Omental fat pad (tissue), 4 donors: ENCODE measurements around the gene LRFN5. TPM values are rescaled to one million over a fixed set of nuclear protein-coding genes. Genes with fewer than 3 reads are reported as not detected.

Source experiments
- ATAC-seq: fragments of 150-250 bp; one replicate; pipeline ENCODE4 v1.9.1; 2016; ENCODE audit warnings: mild to moderate bottlenecking, moderate library complexity; ENCODE audit not compliant: low FRiP score
- DNase-seq: peaks from one replicate; pipeline ENCODE4 v3.0.0-alpha.2; 2019; ENCODE audit warnings: low spot score
- total RNA-seq, 4 donors: library from RNA; depleted of rRNA; stranded (reverse); fragments of >200 nt; gene quantifications; one replicate each; pipeline ENCODE4 v1.1.0, GENCODE V29; 2016
- TF ChIP-seq, protein P1 (sequence below), 3 donors: fragments of 450-650 bp; IDR thresholded peaks; one replicate each; pipeline ENCODE4 v1.5.1; 2016 to 2017; ENCODE audit warnings: antibody characterized with exemption in 3 of 3, mild to moderate bottlenecking in 3 of 3, moderate library complexity in 2 of 3

The LRFN5 gene
- total RNA-seq, 4 donors from 2014 or later: 2.4 to 7.3 (median 6.0) TPM

DNA sequence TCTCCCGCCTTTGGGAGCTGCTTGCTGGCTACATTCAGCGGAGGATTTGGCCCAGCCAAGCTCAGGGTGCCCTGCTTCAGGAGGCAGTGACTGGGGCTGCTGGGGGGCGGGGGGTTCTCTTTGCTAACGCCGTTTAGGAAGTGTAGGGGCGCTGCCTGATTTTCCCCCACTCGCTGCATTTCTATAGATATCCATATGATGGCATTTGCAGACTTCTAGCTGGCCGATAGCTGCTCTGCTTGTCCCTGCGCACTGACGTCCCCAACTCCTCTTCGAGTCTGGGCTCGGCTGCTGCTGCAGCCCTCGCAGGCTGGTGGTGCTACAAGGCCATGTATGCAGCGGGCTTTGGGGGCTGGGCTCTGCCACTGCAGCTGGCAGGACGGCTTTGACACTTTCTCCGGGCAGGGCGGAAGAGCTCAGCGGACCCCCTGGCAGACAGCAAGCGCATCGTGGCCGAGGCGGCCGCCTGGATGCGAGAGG lies 3.1 kb downstream of the LRFN5 start:
- no peak for ATAC-seq
- TF ChIP-seq, protein P1, sequence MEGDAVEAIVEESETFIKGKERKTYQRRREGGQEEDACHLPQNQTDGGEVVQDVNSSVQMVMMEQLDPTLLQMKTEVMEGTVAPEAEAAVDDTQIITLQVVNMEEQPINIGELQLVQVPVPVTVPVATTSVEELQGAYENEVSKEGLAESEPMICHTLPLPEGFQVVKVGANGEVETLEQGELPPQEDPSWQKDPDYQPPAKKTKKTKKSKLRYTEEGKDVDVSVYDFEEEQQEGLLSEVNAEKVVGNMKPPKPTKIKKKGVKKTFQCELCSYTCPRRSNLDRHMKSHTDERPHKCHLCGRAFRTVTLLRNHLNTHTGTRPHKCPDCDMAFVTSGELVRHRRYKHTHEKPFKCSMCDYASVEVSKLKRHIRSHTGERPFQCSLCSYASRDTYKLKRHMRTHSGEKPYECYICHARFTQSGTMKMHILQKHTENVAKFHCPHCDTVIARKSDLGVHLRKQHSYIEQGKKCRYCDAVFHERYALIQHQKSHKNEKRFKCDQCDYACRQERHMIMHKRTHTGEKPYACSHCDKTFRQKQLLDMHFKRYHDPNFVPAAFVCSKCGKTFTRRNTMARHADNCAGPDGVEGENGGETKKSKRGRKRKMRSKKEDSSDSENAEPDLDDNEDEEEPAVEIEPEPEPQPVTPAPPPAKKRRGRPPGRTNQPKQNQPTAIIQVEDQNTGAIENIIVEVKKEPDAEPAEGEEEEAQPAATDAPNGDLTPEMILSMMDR (IDR thresholded peaks at IDR 0.05): no peak
- DNase-seq: no peak

DNA sequence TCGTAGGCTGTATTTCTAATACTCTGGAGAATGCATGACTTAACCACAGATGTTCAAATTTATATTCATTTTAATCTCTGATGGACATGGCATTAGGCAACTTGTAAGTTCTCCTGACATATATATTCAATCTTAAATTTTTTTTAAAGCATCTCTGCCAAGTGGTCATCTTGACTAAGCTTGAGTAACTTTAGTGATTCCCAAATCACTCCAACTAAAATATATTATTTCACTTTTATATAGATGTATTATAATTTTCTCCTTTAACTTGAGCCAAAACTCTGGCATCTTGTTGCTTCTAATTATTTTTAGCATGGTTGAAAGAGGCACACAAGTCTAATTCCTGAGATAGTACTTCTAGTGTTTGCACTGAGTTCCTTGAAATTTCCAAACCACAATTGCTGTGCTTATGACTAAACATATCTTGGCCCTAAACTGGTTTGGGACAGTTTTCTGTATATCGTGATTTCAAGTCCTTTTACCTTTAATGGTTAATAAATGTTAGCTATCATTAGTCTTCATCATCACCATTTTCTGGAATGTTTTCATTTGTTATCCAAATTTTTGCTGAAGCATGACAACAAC lies 8.4 kb downstream of the LRFN5 start:
- ATAC-seq (no peak), DNase-seq (no peak)
- TF ChIP-seq, protein P1 (IDR thresholded peaks at IDR 0.05): no peak

DNA sequence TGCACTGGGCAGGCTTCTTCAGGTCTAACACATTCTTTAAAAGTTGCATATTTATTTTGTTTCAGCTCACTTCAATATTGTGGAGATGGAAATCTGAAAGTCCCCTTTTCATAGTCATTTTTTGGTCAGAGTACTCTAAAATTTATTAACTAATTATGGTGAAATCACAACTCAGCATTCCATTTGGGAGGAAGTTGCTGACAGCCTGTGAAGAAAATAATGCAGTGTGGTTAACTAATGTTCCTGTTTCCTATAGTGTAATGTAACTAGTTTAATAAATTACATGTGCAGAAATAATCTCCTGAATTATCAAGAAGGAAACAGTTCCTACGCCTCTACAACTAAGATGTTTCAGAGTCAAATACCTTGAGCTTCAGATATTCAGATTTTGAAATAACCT lies 17.1 kb downstream of the LRFN5 start:
- ATAC-seq: no peak
- TF ChIP-seq, protein P1 (IDR thresholded peaks at IDR 0.05): no peak
- DNase-seq: no peak

DNA sequence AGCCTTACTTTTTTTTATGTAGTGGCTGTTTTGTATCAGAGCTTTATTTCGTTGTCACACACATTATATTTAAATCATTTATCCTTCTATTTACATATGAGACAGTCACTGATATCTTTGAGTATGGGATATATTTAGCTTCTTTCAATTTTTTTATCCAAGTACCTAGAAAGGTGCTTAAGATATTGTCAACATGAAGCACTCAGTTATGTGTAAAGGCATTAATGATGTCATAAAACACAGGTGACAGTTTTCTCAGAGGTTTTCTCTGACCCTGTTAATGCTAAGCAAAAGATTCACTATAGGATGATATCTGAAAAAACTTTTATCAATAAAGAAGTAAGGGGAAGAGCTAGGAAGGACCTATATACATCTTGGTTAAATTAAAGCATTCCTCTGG lies 23.2 kb downstream of the LRFN5 start:
- ATAC-seq (no peak), DNase-seq (no peak)
- TF ChIP-seq, protein P1 (IDR thresholded peaks at IDR 0.05): no peak

DNA sequence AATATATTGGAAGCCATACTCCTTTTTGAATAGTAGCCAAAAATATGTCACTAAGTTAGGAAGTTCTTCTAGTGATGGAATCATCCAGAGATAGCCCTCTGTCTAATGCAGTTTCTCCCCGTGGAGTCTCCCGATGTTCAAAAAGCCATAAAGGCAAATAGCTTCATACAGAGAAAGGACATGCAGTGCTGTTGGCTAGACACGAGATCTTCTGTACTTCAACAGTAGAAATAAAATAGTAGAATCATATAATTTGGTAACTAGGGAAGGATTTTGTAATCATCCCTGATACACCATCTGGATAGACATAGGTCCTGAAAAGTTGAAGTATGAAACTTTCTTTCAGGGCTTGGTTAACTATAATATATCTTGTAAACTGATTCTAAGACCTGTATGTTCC lies 27.6 kb downstream of the LRFN5 start:
- TF ChIP-seq, protein P1 (IDR thresholded peaks at IDR 0.05): no peak
- DNase-seq: no peak
- ATAC-seq: no peak

DNA sequence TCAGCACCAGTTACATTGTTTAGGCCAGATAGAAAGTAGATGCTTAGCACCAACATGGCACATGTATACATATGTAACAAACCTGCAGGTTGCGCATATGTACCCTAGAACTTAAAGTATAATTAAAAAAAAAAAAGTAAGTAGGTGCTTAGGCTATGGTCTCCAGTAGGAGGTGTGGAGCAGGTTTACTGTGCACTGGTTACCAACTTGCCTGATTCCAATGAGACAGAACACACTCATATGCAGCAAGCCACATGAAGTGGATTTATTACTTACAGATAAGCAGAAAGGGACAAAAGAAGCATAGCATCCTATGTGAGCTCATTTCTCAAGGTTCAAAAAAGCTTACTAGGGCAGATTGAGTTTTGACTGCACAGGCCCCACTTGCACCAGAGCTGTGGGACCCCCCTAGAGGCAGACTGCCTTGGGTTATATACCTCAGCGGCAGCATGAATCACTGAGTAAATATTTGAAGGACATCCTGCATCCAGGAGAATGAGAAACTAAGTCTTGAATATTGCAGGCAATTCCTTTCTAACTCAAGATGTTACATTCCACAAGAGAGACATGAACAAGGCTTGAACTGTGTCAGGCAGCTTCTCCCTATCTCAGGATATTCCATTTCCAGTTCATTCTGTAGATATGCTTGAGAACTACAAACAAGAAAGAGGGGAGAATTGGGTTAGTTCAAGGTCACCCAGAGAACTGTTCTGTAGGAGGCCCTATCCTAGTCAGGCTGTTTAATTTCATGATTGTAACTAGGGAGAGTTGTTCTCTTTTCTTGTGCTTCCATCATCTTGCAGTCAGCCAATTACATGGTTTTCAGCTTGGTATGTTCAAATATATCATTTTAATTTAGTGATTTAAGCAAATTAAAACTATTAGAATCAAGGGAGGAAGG lies 30.1 kb downstream of the LRFN5 start:
- DNase-seq (no peak), ATAC-seq (no peak)
- TF ChIP-seq, protein P1 (IDR thresholded peaks at IDR 0.05): no peak
